Transverse colon (tissue), 4 donors: Measurements from ENCODE around the gene COQ8B.

ENCODE experiments used
- EP300 ChIP-seq: sonication (generic); formaldehyde crosslinking; IDR thresholded peaks from one replicate; pipeline ENCODE4 v1.6.1; 2017; ENCODE audit warnings: antibody characterized with exemption, low read depth
- POLR2A ChIP-seq: fragments of 450-650 bp; IDR thresholded peaks from one replicate; pipeline ENCODE4 v1.6.1; 2016; ENCODE audit warnings: antibody characterized with exemption, mild to moderate bottlenecking, moderate library complexity
- POLR2AphosphoS5 ChIP-seq, 3 donors: sonication (generic); formaldehyde crosslinking; IDR thresholded peaks; one replicate each; pipeline ENCODE4 v1.6.1; 2016; ENCODE audit warnings: antibody characterized with exemption in 3 of 3
- TF ChIP-seq, protein P1 (sequence below), 5 experiments: fragments of 200-600 bp in 3 of 5; fragments of 450-650 bp in 2 of 5; sonication (generic) in 3 of 5; IDR thresholded peaks; 1 replicate in 2 of 5; 2 replicates in 3 of 5; pipeline ENCODE4 v1.5.1; 2016 to 2017; ENCODE audit warnings: antibody characterized with exemption in 5 of 5, inconsistent platforms in 3 of 5, mild to moderate bottlenecking in 2 of 5, moderate library complexity in 1 of 5

DNA sequence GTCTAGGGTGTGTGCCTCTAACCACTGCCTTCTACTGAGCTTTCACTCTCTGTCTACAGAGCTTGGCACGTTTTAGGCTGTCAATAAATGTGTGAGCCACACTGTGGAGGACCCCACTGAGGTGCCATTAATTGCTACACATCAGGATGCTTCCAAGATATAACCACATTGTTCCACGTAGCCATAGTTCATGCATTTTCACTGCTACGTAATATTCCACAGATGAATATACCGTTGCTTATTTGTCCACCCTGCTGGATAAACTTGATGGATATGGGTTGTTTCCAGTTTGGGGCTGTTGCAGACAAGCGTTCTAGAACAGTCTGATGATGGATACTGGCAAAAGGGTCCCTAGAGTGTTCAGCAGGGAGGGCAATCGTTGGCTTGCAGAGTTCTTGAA, 14.9 kb downstream of the COQ8B start:
- TF ChIP-seq POLR2A, result no peak
- TF ChIP-seq, protein P1, sequence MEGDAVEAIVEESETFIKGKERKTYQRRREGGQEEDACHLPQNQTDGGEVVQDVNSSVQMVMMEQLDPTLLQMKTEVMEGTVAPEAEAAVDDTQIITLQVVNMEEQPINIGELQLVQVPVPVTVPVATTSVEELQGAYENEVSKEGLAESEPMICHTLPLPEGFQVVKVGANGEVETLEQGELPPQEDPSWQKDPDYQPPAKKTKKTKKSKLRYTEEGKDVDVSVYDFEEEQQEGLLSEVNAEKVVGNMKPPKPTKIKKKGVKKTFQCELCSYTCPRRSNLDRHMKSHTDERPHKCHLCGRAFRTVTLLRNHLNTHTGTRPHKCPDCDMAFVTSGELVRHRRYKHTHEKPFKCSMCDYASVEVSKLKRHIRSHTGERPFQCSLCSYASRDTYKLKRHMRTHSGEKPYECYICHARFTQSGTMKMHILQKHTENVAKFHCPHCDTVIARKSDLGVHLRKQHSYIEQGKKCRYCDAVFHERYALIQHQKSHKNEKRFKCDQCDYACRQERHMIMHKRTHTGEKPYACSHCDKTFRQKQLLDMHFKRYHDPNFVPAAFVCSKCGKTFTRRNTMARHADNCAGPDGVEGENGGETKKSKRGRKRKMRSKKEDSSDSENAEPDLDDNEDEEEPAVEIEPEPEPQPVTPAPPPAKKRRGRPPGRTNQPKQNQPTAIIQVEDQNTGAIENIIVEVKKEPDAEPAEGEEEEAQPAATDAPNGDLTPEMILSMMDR (IDR thresholded peaks at IDR 0.05), result no peak
- TF ChIP-seq POLR2AphosphoS5 (IDR thresholded peaks at IDR 0.05), result no peak
- TF ChIP-seq EP300, result no peak
